Prostate gland (tissue), 2 donors: ENCODE data around the gene OR5T1. TPM values are rescaled to one million over a fixed set of nuclear protein-coding genes. Genes with fewer than 3 reads are reported as not detected.

Source experiments
- DNase-seq: peaks from one replicate; pipeline ENCODE4 v3.0.0-alpha.2; 2019; ENCODE audit warnings: low spot score
- H3K27ac ChIP-seq, 2 donors: fragments of 200-600 bp; sonication (generic); 2 replicates each; pipeline ENCODE4 v1.5.1; 2017 to 2019
- H3K27me3 ChIP-seq: fragments of 200-600 bp; sonication (generic); replicated peaks from 2 replicates; pipeline ENCODE4 v1.5.1; 2019; ENCODE audit not compliant: insufficient read depth
- H3K36me3 ChIP-seq, 2 donors: fragments of 200-600 bp; sonication (generic); 1 replicate in 1 of 2; 2 replicates in 1 of 2; pipeline versions ENCODE4 v1.5.1 to v1.8.1; 2017 to 2019
- H3K4me1 ChIP-seq: fragments of 200-600 bp; sonication (generic); replicated peaks from 2 replicates; pipeline ENCODE4 v1.5.1; 2019
- H3K4me3 ChIP-seq, 2 donors: fragments of 200-600 bp; sonication (generic); 2 replicates each; pipeline ENCODE4 v1.5.1; 2017 to 2019
- H3K9me3 ChIP-seq: fragments of 200-600 bp; sonication (generic); 2 replicates; pipeline ENCODE4 v1.5.1; 2017
- POLR2A ChIP-seq: fragments of 450-650 bp; IDR thresholded peaks from one replicate; pipeline ENCODE4 v1.6.1; 2016; ENCODE audit warnings: antibody characterized with exemption, mild to moderate bottlenecking
- POLR2AphosphoS5 ChIP-seq: sonication (generic); formaldehyde crosslinking; IDR thresholded peaks from one replicate; pipeline ENCODE4 v1.6.1; 2017; ENCODE audit warnings: antibody characterized with exemption
- WGBS: methylation state at CpG from one replicate; pipeline ENCODE4 v1.1.5; 2018; 5-methylcytosine and 5-hydroxymethylcytosine counted together
- intact Hi-C: fragments of 100-400 bp; cut with DNase I; formaldehyde crosslinking; loops from one replicate; pipeline ENCODE4 v1.14.2; 2022
- total RNA-seq, 2 donors: library from RNA; depleted of rRNA; stranded (reverse); fragments of >200 nt; gene quantifications; one replicate each; pipeline ENCODE4 v1.1.0, GENCODE V29; 2016
- TF ChIP-seq, protein P1 (sequence below), 4 experiments: fragments of 200-600 bp in 2 of 4; fragments of 450-650 bp in 2 of 4; sonication (generic) in 2 of 4; IDR thresholded peaks; 1 replicate in 3 of 4; 2 replicates in 1 of 4; pipeline ENCODE4 v1.5.1; 2016 to 2019; ENCODE audit warnings: antibody characterized with exemption in 4 of 4, mild to moderate bottlenecking in 2 of 4, moderate library complexity in 2 of 4

OR5T1 gene
- total RNA-seq, 2 donors from 2014 or later = not detected

DNA sequence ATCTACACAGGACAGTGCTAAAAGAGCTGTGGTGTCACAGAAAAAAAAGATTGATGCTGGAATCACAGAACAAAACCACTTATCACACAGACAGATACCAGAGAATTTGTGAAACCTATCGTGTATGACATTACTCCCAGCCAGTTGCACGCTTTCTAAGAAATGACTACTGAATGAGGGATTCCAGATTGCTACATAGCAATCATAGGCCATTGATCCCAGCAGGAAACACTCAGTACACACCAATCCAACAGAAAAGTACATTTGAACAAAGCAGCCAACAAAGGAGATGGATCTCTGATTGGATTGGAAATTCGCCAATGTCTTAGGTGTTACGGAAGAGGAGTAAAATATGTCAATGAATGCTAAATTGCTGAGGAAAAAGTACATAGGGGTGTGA lies 22.9 kb downstream of the OR5T1 start:
- no peak overlapping the region for H3K27ac ChIP-seq
- DNase-seq = no peak
- no peaks in the 10 kb centered on the region for H3K4me1 ChIP-seq
- H3K4me3 ChIP-seq = no peak overlapping the region
- no peaks in the 10 kb centered on the region for H3K9me3 ChIP-seq
- whole genome bisulfite sequencing = 96% methylated on average over 4 of the region's 4 CpGs
- no peaks in the 10 kb centered on the region for H3K36me3 ChIP-seq
- TF ChIP-seq POLR2AphosphoS5 (no peak), POLR2A (no peak)
- TF ChIP-seq, protein P1, sequence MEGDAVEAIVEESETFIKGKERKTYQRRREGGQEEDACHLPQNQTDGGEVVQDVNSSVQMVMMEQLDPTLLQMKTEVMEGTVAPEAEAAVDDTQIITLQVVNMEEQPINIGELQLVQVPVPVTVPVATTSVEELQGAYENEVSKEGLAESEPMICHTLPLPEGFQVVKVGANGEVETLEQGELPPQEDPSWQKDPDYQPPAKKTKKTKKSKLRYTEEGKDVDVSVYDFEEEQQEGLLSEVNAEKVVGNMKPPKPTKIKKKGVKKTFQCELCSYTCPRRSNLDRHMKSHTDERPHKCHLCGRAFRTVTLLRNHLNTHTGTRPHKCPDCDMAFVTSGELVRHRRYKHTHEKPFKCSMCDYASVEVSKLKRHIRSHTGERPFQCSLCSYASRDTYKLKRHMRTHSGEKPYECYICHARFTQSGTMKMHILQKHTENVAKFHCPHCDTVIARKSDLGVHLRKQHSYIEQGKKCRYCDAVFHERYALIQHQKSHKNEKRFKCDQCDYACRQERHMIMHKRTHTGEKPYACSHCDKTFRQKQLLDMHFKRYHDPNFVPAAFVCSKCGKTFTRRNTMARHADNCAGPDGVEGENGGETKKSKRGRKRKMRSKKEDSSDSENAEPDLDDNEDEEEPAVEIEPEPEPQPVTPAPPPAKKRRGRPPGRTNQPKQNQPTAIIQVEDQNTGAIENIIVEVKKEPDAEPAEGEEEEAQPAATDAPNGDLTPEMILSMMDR (IDR thresholded peaks at IDR 0.05) = no peak
- intact Hi-C loops = no loop called here
- no peaks in the 10 kb centered on the region for H3K27me3 ChIP-seq

DNA sequence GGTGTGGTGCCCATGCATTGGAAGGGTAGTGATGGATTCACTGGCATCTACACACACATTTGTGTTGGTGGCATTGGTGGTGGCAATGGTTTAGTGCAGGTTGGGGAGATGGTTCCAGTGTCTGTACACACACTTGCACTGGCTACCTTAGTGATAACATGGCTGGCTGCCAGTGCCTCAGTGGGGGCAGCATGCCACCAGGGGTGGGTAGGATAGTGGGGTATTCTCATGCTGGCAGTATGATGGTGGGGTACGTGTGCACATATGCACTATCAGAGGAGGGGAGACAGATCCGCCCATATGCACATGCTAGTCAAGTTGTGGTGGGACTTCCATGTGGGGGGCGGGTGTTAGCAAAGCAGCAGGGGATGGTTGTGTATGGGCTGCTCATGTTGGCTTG lies 33.9 kb downstream of the OR5T1 start:
- no peak for DNase-seq
- Histone ChIP-seq H3K9me3 (no peaks in the 10 kb centered on the region), H3K27ac (no peak overlapping the region), H3K36me3 (no peaks in the 10 kb centered on the region), H3K4me1 (no peaks in the 10 kb centered on the region), H3K27me3 (no peaks in the 10 kb centered on the region), H3K4me3 (no peak overlapping the region)
- TF ChIP-seq POLR2A = no peak
- TF ChIP-seq, protein P1 (IDR thresholded peaks at IDR 0.05) = no peak
- no peak for TF ChIP-seq POLR2AphosphoS5
- intact Hi-C loops = no loop called here
- WGBS = 95% methylated on average over 3 of the region's 3 CpGs

DNA sequence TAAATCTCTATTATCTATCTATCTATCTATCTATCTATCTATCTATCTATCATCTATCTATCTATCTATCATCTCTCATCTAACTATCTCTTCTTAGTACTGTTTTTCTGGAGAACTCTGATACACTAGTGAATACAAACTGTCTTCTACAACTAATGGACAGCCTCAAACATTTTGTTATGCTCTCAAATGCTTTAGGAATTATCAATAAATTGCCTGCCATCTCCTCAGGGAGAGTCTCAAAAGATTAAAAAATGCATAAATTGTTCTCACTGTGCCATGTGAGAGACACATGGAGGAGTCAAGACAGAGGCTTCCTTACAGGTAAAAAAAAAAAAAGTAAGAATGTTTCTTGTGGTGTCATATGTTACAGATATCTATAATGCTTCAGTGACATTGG lies 40.9 kb downstream of the OR5T1 start, which contains the start of gene OR8K3:
Gene OR8K3 (plus strand): TSS at position 301 of the 400 bp plus-strand sequence. CDS start 3,163 bp downstream, outside the sequence.
- H3K9me3 ChIP-seq = no peaks in the 10 kb centered on the region
- no peak for DNase-seq
- TF ChIP-seq POLR2A = no peak
- TF ChIP-seq, protein P1 (IDR thresholded peaks at IDR 0.05) = no peak
- no peak for TF ChIP-seq POLR2AphosphoS5
- H3K36me3 ChIP-seq = no peaks in the 10 kb centered on the region
- H3K27ac ChIP-seq = no peak within 1 kb of the TSS
- H3K4me1 ChIP-seq = no peaks in the 10 kb centered on the region
- intact Hi-C loops = no loop called here
- no peaks in the 10 kb centered on the region for H3K27me3 ChIP-seq
- no peak within 1 kb of the TSS for H3K4me3 ChIP-seq

Other genes starting within 250 kb of the OR5T1 start
- not detected for gene OR5AS1, start 246.5 kb upstream of the OR5T1 start, total RNA-seq
- not detected for gene OR8I2, start 180.8 kb upstream of the OR5T1 start, total RNA-seq
- under 1 TPM in 1 of 2 donors, not detected in 1; 0.57 TPM for gene OR8H2, start 170.5 kb upstream of the OR5T1 start, total RNA-seq
- gene OR8H3, start 151.8 kb upstream of the OR5T1 start, total RNA-seq = not detected
- gene OR8J3, start 134.0 kb upstream of the OR5T1 start, total RNA-seq = not detected
- gene OR8K5, start 113.8 kb upstream of the OR5T1 start, total RNA-seq = not detected
- not detected for gene OR5J2, start 97.5 kb upstream of the OR5T1 start, total RNA-seq
- gene OR5T2, start 39.9 kb upstream of the OR5T1 start, total RNA-seq = not detected
- gene OR5T3, start 21.9 kb upstream of the OR5T1 start, total RNA-seq = not detected
- not detected for gene OR8H1, start 18.1 kb downstream of the OR5T1 start, total RNA-seq
- gene OR8K3, start 41.0 kb downstream of the OR5T1 start, total RNA-seq = not detected
- gene OR8K1, start 71.9 kb downstream of the OR5T1 start, total RNA-seq = 1 to 10 TPM in 1 of 2 donors, not detected in 1; 1.6 TPM
- gene OR8J1, start 80.1 kb downstream of the OR5T1 start, total RNA-seq = not detected
- gene OR8U1, start 101.5 kb downstream of the OR5T1 start, total RNA-seq = not detected
- not detected for gene OR5AL1, start 138.5 kb downstream of the OR5T1 start, total RNA-seq
- not detected for gene OR5M3, start 199.2 kb downstream of the OR5T1 start, total RNA-seq
- not detected for gene OR5M8, start 217.2 kb downstream of the OR5T1 start, total RNA-seq